TTC549 (cell line): ENCODE measurements around the gene ZDHHC11B.
"Not testable (repeated sequence)": the region's sequence is repeated elsewhere in the genome, so short reads cannot be mapped to it uniquely, and the experiment has no call there.

Source experiments
- FAIRE-seq: peaks from 2 replicates; lab custom pipeline; 2012; peaks lifted over from hg19 to GRCh38; lab: Jason Lieb, UNC

ZDHHC11B gene

DNA sequence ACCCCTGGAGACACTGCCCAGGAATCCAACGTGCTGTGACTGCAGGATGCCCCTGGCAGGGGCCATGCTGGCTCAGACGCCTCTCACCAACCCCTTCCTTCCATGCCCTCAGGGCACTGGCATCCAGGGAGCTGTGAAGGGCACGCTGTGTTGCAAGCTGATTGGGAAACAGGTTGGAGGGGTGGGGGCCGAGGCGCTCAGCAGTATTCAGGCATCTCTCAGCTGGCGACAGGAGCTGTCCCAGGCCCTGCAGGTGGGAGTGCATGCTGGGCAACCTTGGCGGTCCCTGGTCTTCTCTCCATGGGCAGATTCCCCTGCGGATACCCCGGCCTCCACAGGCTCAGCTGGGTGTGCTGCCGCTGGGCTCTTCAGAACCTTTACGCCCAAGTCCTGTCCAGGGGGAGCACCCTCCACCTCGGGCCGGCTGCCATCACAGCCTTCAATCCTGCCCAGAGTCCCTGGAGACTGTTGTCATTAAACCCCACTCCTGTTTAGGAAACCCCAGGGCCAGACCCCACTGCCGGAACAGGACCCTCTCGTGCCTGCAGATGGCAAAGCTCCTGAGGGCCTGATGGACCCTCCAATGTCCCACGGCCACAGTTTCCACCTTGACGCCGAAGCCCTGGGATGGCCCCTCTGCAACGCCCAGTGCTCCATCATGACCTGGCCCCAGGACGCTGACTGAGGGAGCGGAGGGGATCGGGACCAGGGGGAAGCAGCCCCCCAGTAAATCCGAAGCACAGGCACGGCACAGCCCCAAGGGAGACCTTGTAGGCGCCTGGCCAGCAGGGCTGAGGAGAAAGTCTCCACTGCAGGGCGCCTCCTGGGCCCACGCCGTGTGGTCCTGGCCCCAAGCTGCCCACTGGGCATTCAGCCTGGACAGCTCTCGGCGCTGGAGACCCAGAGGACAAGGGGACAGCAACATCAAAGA is 100.7 kb downstream of the ZDHHC11B start:
- FAIRE-seq, result no peak

- FAIRE-seq, result not testable (repeated sequence)
These were observed 101.7 kb downstream of the ZDHHC11B start for GRCh38 chr5:682651-683358.

- FAIRE-seq, result not testable (repeated sequence)
These were observed 102.3 kb downstream of the ZDHHC11B start for GRCh38 chr5:682216-682615.

- not testable (repeated sequence) for FAIRE-seq
These were observed 103.0 kb downstream of the ZDHHC11B start for GRCh38 chr5:681317-682191.

DNA sequence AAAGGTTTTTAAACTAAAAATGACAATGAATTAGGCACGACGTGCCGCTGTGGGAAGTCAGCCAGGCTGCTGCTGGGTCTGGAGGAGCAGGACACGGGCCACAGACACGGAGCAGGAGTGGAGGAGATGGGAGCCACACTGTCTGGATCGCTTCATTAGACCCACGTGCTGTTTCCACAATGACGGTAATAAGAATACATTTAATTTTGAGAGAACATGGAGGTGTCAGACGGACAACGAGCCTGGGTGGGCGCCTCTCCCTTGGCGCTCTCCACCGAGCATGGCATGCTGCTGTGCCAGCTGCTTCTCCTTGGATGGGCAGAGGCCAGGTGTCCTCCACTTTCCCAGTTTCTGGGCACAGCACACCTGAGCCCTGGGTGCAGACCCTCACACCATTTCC is 103.7 kb downstream of the ZDHHC11B start:
- not testable (repeated sequence) for FAIRE-seq

GRCh38 chr5:680118-680795 is 104.3 kb downstream of the ZDHHC11B start:
- not testable (repeated sequence) for FAIRE-seq

- FAIRE-seq, result not testable (repeated sequence)
These were observed 105.2 kb downstream of the ZDHHC11B start for GRCh38 chr5:679166-679895.

GRCh38 chr5:678521-678920 is 106.0 kb downstream of the ZDHHC11B start:
- not testable (repeated sequence) for FAIRE-seq

GRCh38 chr5:677131-678101 is 107.1 kb downstream of the ZDHHC11B start:
- no peak for FAIRE-seq

GRCh38 chr5:676699-677076 is 107.8 kb downstream of the ZDHHC11B start:
- FAIRE-seq, result no peak

GRCh38 chr5:675871-676698 is 108.4 kb downstream of the ZDHHC11B start:
- FAIRE-seq, result no peak

- no peak for FAIRE-seq
These were observed 109.2 kb downstream of the ZDHHC11B start for GRCh38 chr5:675111-675870.

GRCh38 chr5:674630-675011 is 109.9 kb downstream of the ZDHHC11B start:
- no peak for FAIRE-seq

GRCh38 chr5:673831-674629 is 110.5 kb downstream of the ZDHHC11B start:
- FAIRE-seq, result no peak

DNA sequence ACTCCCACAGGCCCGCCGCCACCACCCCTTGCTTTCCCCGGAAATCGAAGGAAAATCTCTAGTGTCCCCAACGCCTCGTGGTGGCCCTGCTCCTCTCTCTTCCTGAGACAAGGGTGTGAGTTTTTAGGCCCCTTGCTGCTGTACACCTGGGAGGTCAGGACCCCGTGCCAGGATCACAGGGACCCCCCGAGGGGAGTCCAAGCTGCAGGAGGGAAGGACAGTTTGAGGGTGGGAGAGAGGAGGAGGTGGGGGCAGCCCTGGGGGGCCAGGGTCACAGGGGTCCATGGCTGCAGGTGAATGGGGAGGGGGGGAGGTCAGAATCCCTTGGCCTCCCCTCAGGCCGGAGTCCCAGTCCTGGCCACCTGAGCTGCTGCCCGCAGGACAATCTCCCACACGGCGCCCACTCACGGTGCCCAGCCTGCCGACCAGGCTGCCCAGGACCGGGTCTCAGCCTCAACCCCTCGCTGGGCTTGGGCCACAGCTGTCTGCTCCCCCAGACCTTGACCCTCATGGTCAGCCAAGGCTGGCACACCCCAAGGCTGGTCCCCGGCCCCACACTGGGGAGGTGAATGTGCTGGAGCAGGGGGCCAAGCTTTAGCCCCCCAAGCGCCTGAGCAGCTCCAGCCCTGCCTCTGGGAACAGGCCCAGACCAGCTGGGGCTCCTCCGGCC is 111.2 kb downstream of the ZDHHC11B start:
- FAIRE-seq, result no peak

DNA sequence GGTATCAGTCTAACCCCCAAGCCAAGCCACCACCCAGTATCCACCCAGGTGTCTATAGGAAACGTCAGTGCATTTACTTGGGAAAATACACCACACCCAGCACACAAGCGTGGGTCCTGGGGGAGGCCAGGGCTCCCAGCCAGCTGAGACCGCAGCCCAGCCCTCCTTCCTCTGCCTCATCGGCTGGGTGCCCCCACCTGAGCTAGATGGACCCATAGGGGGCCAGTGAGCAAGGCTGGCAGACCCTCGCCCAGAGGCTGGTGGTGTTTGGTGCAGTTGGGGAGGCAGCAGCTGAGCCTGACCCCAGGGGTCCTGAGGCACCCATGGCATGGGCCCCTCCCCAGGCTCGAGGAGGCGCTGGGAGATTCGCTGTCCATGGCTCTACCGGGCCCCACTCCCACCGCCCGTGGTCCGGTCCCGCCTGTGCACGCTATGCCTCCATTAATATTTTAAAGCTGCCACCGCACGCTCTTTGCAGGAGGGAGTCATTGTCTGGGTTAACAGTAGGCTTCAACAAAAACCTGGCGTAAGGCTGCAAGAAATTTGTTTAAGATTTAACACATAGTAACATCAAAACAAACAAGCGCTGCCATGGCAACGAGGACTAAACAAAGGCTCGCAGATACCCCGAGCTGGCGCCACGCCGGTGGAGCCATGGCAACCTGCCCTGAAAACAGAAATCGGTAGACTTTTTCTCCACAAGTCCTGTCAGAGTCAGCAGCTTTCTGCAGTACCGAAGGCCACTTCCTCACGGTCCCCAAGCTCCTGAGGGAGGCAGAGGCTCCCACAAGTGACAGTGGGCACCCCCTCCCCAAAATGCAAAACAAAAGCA is 112.0 kb downstream of the ZDHHC11B start:
- FAIRE-seq, result no peak
